IMR-90 (cell line): Measurements from ENCODE around the gene LMAN2. TPM values are rescaled to one million over a fixed set of nuclear protein-coding genes. Genes with fewer than 3 reads are reported as not detected.

ENCODE experiments used
- ATAC-seq: fragments of 200-7000 bp; cut with Tn5 transposase; 2 replicates; pipeline ENCODE4 v1.9.1; 2020; ENCODE audit warnings: low read depth, mild to moderate bottlenecking, moderate library complexity
- BruUV-seq: library from RNA; stranded (reverse); fragments of 400-500 nt; replicated peaks from 2 replicates; lab custom pipeline; 2021; lab: Mats Ljungman, UMichigan
- CTCF ChIA-PET: fragments of 300-600 bp; formaldehyde crosslinking; extraction: SDS; loops from one replicate; lab custom pipeline; 2021; ENCODE audit warnings: antibody characterized with exemption; lab: Yijun Ruan, JAX
- POLR2A ChIA-PET: fragments of 300-600 bp; sonication (Branson Sonifier 250); formaldehyde crosslinking; loops from one replicate; lab custom pipeline; 2022; ENCODE audit warnings: antibody characterized with exemption; ENCODE audit not compliant: unreplicated experiment; lab: Charles Lee
- DNase-seq: peaks from one replicate; pipeline ENCODE4 v3.0.0; 2013
- H2AFZ ChIP-seq: replicated peaks from 2 replicates; pipeline ENCODE3; 2013; ENCODE audit warnings: low read length, mild to moderate bottlenecking; ENCODE audit not compliant: poor library complexity
- H2AK5ac ChIP-seq: 2 replicates; pipeline ENCODE4 v1.6.1; 2013; ENCODE audit warnings: low read depth, low read length, inconsistent platforms
- H2AK9ac ChIP-seq: replicated peaks from 2 replicates; pipeline ENCODE3; 2013; ENCODE audit warnings: mild to moderate bottlenecking, low read depth, low read length, moderate library complexity; ENCODE audit not compliant: poor library complexity
- H2BK120ac ChIP-seq: 2 replicates; pipeline ENCODE4 v1.6.1; 2013; ENCODE audit warnings: low read depth, low read length, inconsistent platforms
- H2BK15ac ChIP-seq: 3 replicates; pipeline ENCODE4 v1.6.1; 2013; ENCODE audit warnings: low read depth, low read length, inconsistent platforms
- H2BK20ac ChIP-seq: 2 replicates; pipeline ENCODE4 v1.6.1; 2013; ENCODE audit warnings: low read depth, mild to moderate bottlenecking, inconsistent platforms, low read length, moderate library complexity
- H2BK5ac ChIP-seq: 2 replicates; pipeline ENCODE4 v1.6.1; 2013; ENCODE audit warnings: mild to moderate bottlenecking, low read depth, low read length, inconsistent platforms; ENCODE audit not compliant: poor library complexity, severe bottlenecking
- H3K14ac ChIP-seq: replicated peaks from 2 replicates; pipeline ENCODE4 v1.6.1; 2013; ENCODE audit warnings: low read depth, low read length, inconsistent platforms
- H3K18ac ChIP-seq: 2 replicates; pipeline ENCODE4 v1.6.1; 2013; ENCODE audit warnings: low read depth, low read length, control low read depth
- H3K23ac ChIP-seq: 2 replicates; pipeline ENCODE4 v1.6.1; 2013; ENCODE audit warnings: low read depth, low read length, inconsistent platforms
- H3K27ac ChIP-seq: 2 replicates; pipeline ENCODE4 v1.5.1; 2013; ENCODE audit warnings: mild to moderate bottlenecking, control low read depth, low read length; ENCODE audit not compliant: insufficient read depth
- H3K27me3 ChIP-seq: 2 replicates; pipeline ENCODE4 v1.6.1; 2013; ENCODE audit warnings: low read length; ENCODE audit not compliant: control insufficient read depth, insufficient read depth
- H3K36me3 ChIP-seq: 2 replicates; pipeline ENCODE4 v1.6.1; 2013; ENCODE audit warnings: low read length, mixed read lengths; ENCODE audit not compliant: control insufficient read depth, insufficient read depth
- H3K4ac ChIP-seq: 2 replicates; pipeline ENCODE4 v1.6.1; 2013; ENCODE audit warnings: low read depth, low read length, inconsistent platforms
- H3K4me1 ChIP-seq: 2 replicates; pipeline ENCODE4 v1.6.1; 2013; ENCODE audit warnings: low read length, mixed read lengths; ENCODE audit not compliant: control insufficient read depth, insufficient read depth
- H3K4me2 ChIP-seq: 2 replicates; pipeline ENCODE4 v1.6.1; 2013; ENCODE audit warnings: low read depth, mild to moderate bottlenecking, control low read depth, low read length, moderate library complexity
- H3K4me3 ChIP-seq: 2 replicates; pipeline ENCODE4 v1.5.1; 2013; ENCODE audit warnings: low read depth, mild to moderate bottlenecking, control low read depth, low read length, moderate library complexity; ENCODE audit not compliant: insufficient read depth
- H3K56ac ChIP-seq: 2 replicates; pipeline ENCODE4 v1.6.1; 2013; ENCODE audit warnings: low read length, inconsistent platforms; ENCODE audit not compliant: insufficient read depth; ENCODE audit errors: extremely low read depth
- H3K79me1 ChIP-seq, 2 experiments: 2 replicates each; pipeline ENCODE4 v1.6.1; 2013; ENCODE audit warnings: low read length in 2 of 2, inconsistent platforms in 1 of 2, low read depth in 1 of 2
- H3K9ac ChIP-seq: 2 replicates; pipeline ENCODE4 v1.6.1; 2013; ENCODE audit warnings: low read depth, low read length, control low read depth
- H3K9me1 ChIP-seq: 2 replicates; pipeline ENCODE4 v1.6.1; 2013; ENCODE audit warnings: low read length, inconsistent platforms; ENCODE audit not compliant: insufficient read depth
- H3K9me3 ChIP-seq: 2 replicates; pipeline ENCODE4 v1.6.1; 2013; ENCODE audit warnings: low read length; ENCODE audit not compliant: control insufficient read depth, insufficient read depth
- H4K20me1 ChIP-seq: 2 replicates; pipeline ENCODE4 v1.6.1; 2013; ENCODE audit warnings: low read length, inconsistent platforms; ENCODE audit not compliant: insufficient read depth
- H4K5ac ChIP-seq: 2 replicates; pipeline ENCODE4 v1.6.1; 2013; ENCODE audit warnings: mild to moderate bottlenecking, low read depth, low read length, control low read depth
- H4K8ac ChIP-seq, 2 experiments: 2 replicates each; pipeline ENCODE4 v1.6.1; 2013; ENCODE audit warnings: low read depth in 2 of 2, low read length in 2 of 2, control low read depth in 1 of 2, inconsistent platforms in 1 of 2
- H4K91ac ChIP-seq: 2 replicates; pipeline ENCODE4 v1.6.1; 2013; ENCODE audit warnings: low read depth, low read length, inconsistent platforms; ENCODE audit not compliant: insufficient read depth
- CEBPB ChIP-seq: IDR thresholded peaks from 2 replicates; pipeline ENCODE4 v1.6.1; 2012; ENCODE audit warnings: low read depth, low read length, improper control_type of control experiment
- CHD1 ChIP-seq: IDR thresholded peaks from 2 replicates; pipeline ENCODE4 v1.6.1; 2012; ENCODE audit warnings: low read depth, low read length, improper control_type of control experiment
- FOS ChIP-seq: fragments of 150-350 bp; IDR thresholded peaks from 2 replicates; pipeline ENCODE4 v1.6.1; 2016; ENCODE audit warnings: low read depth, low read length
- MAZ ChIP-seq: IDR thresholded peaks from 2 replicates; pipeline ENCODE4 v1.6.1; 2012; ENCODE audit warnings: low read depth, mild to moderate bottlenecking, low read length, improper control_type of control experiment, moderate library complexity, borderline replicate concordance
- MXI1 ChIP-seq: IDR thresholded peaks from 2 replicates; pipeline ENCODE4 v1.6.1; 2012; ENCODE audit warnings: low read depth, mild to moderate bottlenecking, low read length, moderate library complexity, borderline replicate concordance
- NFE2L2 ChIP-seq: fragments of 150-350 bp; IDR thresholded peaks from 2 replicates; pipeline ENCODE4 v1.6.1; 2016; ENCODE audit warnings: low read depth, mild to moderate bottlenecking, low read length
- POLR2A ChIP-seq: IDR thresholded peaks from 2 replicates; pipeline ENCODE4 v1.6.1; 2012; ENCODE audit warnings: mild to moderate bottlenecking, low read depth, low read length
- RCOR1 ChIP-seq: IDR thresholded peaks from 2 replicates; pipeline ENCODE4 v1.6.1; 2012; ENCODE audit warnings: mild to moderate bottlenecking, low read length, improper control_type of control experiment; ENCODE audit not compliant: insufficient replicate concordance
- WGBS, 2 experiments: methylation state at CpG; one replicate each; pipeline versions ENCODE4 v1.1.5 to v1.1.7; 2013; ENCODE audit warnings: missing lambda C conversion rate in 2 of 2; ENCODE audit not compliant: insufficient read length in 1 of 2; ENCODE audit errors: extremely low coverage in 2 of 2; 5-methylcytosine and 5-hydroxymethylcytosine counted together
- dilution Hi-C: fragments of 300-500 bp; cut with HindIII; formaldehyde crosslinking; loops from one replicate; pipeline ENCODE4 v1.14.3; 2018; ENCODE audit warnings: low sequenced_read_pairs; ENCODE audit not compliant: unreplicated experiment
- in situ Hi-C: fragments of 300-500 bp; cut with MboI; formaldehyde crosslinking; loops from 3 replicates; pipeline ENCODE4 v1.14.3; 2019; ENCODE audit warnings: low sequenced_read_pairs, inconsistent platforms, mixed read lengths
- intact Hi-C: fragments of 100-400 bp; cut with micrococcal nuclease; formaldehyde crosslinking; loops from 2 replicates; pipeline ENCODE4 v1.10.0; 2022
- polyA plus RNA-seq, 3 experiments: library from polyadenylated mRNA; depleted of rRNA; stranded (reverse); fragments of >200 nt; gene quantifications; 2 replicates each; pipeline ENCODE4 v1.2.3, GENCODE V29; 2012; ENCODE audit warnings: low replicate concordance in 1 of 3
- total RNA-seq: library from RNA; depleted of rRNA; stranded (reverse); fragments of >200 nt; gene quantifications from 2 replicates; pipeline ENCODE4 v1.2.3, GENCODE V29; 2012
- TF ChIP-seq, protein P1 (sequence below): fragments of 150-350 bp; IDR thresholded peaks from 2 replicates; pipeline ENCODE4 v1.6.1; 2017; ENCODE audit warnings: mild to moderate bottlenecking, antibody characterized with exemption, low read length, low read depth
- TF ChIP-seq, protein P2 (sequence below): conservative IDR thresholded peaks from 2 replicates; pipeline ENCODE4 v1.5.1; 2012; ENCODE audit warnings: mild to moderate bottlenecking, low read depth, low read length, improper control_type of control experiment

Gene LMAN2
- total and polyA plus RNA-seq, 2 of the 4 experiments (the other 2 are of a cell fraction): 253 to 303 TPM

DNA sequence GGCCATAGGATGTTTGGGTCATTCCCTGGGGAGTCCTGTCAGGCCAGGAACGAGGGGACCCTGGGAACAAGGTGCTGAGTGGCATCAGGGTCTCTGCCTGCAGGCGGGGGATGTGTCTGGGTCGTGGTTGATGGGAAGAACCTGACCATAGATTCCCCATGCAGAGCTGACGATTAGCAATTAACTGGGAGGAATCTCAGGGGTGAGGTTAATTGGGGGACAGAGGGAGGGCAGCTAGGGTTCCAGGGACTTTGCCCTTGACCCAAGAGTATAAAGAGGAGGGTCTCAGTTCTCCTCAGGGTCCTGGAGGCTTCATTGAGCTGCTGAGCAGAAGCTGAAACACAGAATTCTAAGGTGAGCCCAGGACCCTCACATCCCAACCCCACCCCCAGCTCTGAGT lies 32.7 kb upstream of the LMAN2 start, which contains the start of gene SLC34A1:
SLC34A1 (plus strand) TSS at position 301 of the 400 bp plus-strand sequence. CDS start 1,308 bp downstream, outside the sequence.
- in situ Hi-C loops: no loop called here
- Histone ChIP-seq H3K9ac (no peak within 1 kb of the TSS), H3K4ac (no peak within 1 kb of the TSS), H4K8ac (no peak within 1 kb of the TSS), H3K27ac (no peak within 1 kb of the TSS), H3K9me3 (no peaks in the 10 kb centered on the region), H3K4me3 (no peak within 1 kb of the TSS), H3K23ac (no peak within 1 kb of the TSS), H2AK9ac (no peak within 1 kb of the TSS), H3K14ac (no peak within 1 kb of the TSS), H3K79me1 (no peaks in the 10 kb centered on the region), H2AFZ (no peak within 1 kb of the TSS), H3K27me3 (peaks cover 37% of the 10 kb centered on the region), H3K18ac (no peak within 1 kb of the TSS), H4K91ac (no peak within 1 kb of the TSS), H2BK120ac (no peak within 1 kb of the TSS), H3K4me1 (peaks cover 13% of the 10 kb centered on the region), H2BK5ac (no peak within 1 kb of the TSS), H2BK20ac (no peak within 1 kb of the TSS), H2AK5ac (no peak within 1 kb of the TSS), H3K9me1 (peaks cover 9% of the 10 kb centered on the region), H3K56ac (no peak within 1 kb of the TSS), H3K36me3 (no peaks in the 10 kb centered on the region), H4K5ac (no peak within 1 kb of the TSS), H4K20me1 (peaks cover 7% of the 10 kb centered on the region), H3K4me2 (no peak within 1 kb of the TSS), H2BK15ac (no peak within 1 kb of the TSS)
- no TSS peak for BruUV-seq
- DNase-seq (no peak), ATAC-seq (no peak)
- WGBS, 2 experiments: 27% methylated on average over 3 of the region's 4 CpGs; no CpG with 5 or more reads in 1 of the 2 experiments
- ChIA-PET POLR2A (no interaction called here), CTCF (interaction anchor here (0.6 kb wide), 2 partner anchors 14 to 20 kb away, joined by 3 read pairs; no protein-coding TSS in a partner anchor)
- intact Hi-C loops: no loop called here
- TF ChIP-seq CHD1: no peak
- TF ChIP-seq, protein P1, sequence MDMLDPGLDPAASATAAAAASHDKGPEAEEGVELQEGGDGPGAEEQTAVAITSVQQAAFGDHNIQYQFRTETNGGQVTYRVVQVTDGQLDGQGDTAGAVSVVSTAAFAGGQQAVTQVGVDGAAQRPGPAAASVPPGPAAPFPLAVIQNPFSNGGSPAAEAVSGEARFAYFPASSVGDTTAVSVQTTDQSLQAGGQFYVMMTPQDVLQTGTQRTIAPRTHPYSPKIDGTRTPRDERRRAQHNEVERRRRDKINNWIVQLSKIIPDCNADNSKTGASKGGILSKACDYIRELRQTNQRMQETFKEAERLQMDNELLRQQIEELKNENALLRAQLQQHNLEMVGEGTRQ: no peak
- no peak for TF ChIP-seq FOS
- TF ChIP-seq POLR2A: no peak
- TF ChIP-seq, protein P2, sequence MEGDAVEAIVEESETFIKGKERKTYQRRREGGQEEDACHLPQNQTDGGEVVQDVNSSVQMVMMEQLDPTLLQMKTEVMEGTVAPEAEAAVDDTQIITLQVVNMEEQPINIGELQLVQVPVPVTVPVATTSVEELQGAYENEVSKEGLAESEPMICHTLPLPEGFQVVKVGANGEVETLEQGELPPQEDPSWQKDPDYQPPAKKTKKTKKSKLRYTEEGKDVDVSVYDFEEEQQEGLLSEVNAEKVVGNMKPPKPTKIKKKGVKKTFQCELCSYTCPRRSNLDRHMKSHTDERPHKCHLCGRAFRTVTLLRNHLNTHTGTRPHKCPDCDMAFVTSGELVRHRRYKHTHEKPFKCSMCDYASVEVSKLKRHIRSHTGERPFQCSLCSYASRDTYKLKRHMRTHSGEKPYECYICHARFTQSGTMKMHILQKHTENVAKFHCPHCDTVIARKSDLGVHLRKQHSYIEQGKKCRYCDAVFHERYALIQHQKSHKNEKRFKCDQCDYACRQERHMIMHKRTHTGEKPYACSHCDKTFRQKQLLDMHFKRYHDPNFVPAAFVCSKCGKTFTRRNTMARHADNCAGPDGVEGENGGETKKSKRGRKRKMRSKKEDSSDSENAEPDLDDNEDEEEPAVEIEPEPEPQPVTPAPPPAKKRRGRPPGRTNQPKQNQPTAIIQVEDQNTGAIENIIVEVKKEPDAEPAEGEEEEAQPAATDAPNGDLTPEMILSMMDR: no peak
- no peak for TF ChIP-seq MAZ
- TF ChIP-seq RCOR1: no peak
- TF ChIP-seq NFE2L2: no peak
- TF ChIP-seq CEBPB: no peak
- no peak for TF ChIP-seq MXI1
- dilution Hi-C loops: no loop called here
